ENCODE measurements around the gene MASP2.
"Not testable (repeated sequence)": the region's sequence is repeated elsewhere in the genome, so short reads cannot be mapped to it uniquely, and the experiment has no call there.

MASP2 gene

GRCh38 chr1:11058595-11059154, 11.6 kb upstream of the MASP2 start:
- no peak for DNase-seq (ENCODE audit: low read depth)

- DNase-seq (ENCODE audit: low read depth) = no peak
These were observed 11.0 kb upstream of the MASP2 start for GRCh38 chr1:11058026-11058425.

- no peak for DNase-seq (ENCODE audit: low read depth)
These were observed 10.4 kb upstream of the MASP2 start for GRCh38 chr1:11057477-11057876.

- DNase-seq (ENCODE audit: low read depth) = no peak
These were observed 9.5 kb upstream of the MASP2 start for GRCh38 chr1:11056504-11056903.

GRCh38 chr1:11055676-11056075, 8.6 kb upstream of the MASP2 start:
- no peak for DNase-seq (ENCODE audit: low read depth)

- DNase-seq (ENCODE audit: low read depth) = no peak
These were observed 7.6 kb upstream of the MASP2 start for GRCh38 chr1:11054666-11055065.

GRCh38 chr1:11054181-11054580, 7.1 kb upstream of the MASP2 start:
- DNase-seq (ENCODE audit: low read depth) = no peak

GRCh38 chr1:11053758-11054137, 6.7 kb upstream of the MASP2 start:
- no peak for DNase-seq (ENCODE audit: low read depth)

GRCh38 chr1:11052839-11053757, 6.1 kb upstream of the MASP2 start:
- DNase-seq (ENCODE audit: low read depth) = no peak

- DNase-seq (ENCODE audit: low read depth) = no peak
These were observed 4.9 kb upstream of the MASP2 start for GRCh38 chr1:11051781-11052511.

- not testable (repeated sequence) for DNase-seq (ENCODE audit: low read depth)
These were observed 4.1 kb upstream of the MASP2 start for GRCh38 chr1:11051121-11051520.

GRCh38 chr1:11046270-11046566, 821 bp downstream of the MASP2 start:
- no peak for DNase-seq (ENCODE audit: low read depth)

- no peak for DNase-seq (ENCODE audit: low read depth)
These were observed 1.4 kb downstream of the MASP2 start for GRCh38 chr1:11045428-11046269.

- no peak for DNase-seq (ENCODE audit: low read depth)
These were observed 2.1 kb downstream of the MASP2 start for GRCh38 chr1:11044849-11045427.

- no peak for DNase-seq (ENCODE audit: low read depth)
These were observed 2.8 kb downstream of the MASP2 start for GRCh38 chr1:11044086-11044848.

- DNase-seq (ENCODE audit: low read depth) = no peak
These were observed 3.8 kb downstream of the MASP2 start for GRCh38 chr1:11042995-11043874.

- DNase-seq (ENCODE audit: low read depth) = no peak
These were observed 5.0 kb downstream of the MASP2 start for GRCh38 chr1:11042065-11042464.

- DNase-seq (ENCODE audit: low read depth) = no peak
These were observed 6.0 kb downstream of the MASP2 start for GRCh38 chr1:11041048-11041447.

GRCh38 chr1:11040105-11040429, 7.0 kb downstream of the MASP2 start:
- not testable (repeated sequence) for DNase-seq (ENCODE audit: low read depth)

Data from stimulated activated CD4-positive, alpha-beta T cell treated with anti-CD3 and anti-CD28 coated beads, Interleukin-2, amount 100 ng/mL, for 4 hours (primary cell).